HCT116 (cell line): ENCODE results near the gene UBE2F. TPM values are rescaled to one million over a fixed set of nuclear protein-coding genes. Genes with fewer than 3 reads are reported as not detected.

Experiments used
- ATAC-seq: fragments of 200-7000 bp; cut with Tn5 transposase; 2 replicates; pipeline ENCODE4 v1.9.1; 2020; ENCODE audit warnings: mild to moderate bottlenecking, moderate library complexity
- BruUV-seq: library from RNA; stranded (reverse); fragments of 400-500 nt; replicated peaks from 2 replicates; lab custom pipeline; 2021; lab: Mats Ljungman, UMichigan
- CTCF ChIA-PET: fragments of 300-600 bp; sonication (Branson Sonifier 250); formaldehyde crosslinking; loops from one replicate; lab custom pipeline; 2021; ENCODE audit warnings: antibody characterized with exemption; lab: Charles Lee
- POLR2A ChIA-PET: fragments of 300-600, 350-600 bp; sonication (Branson Sonifier 250); formaldehyde crosslinking; loops from one replicate; lab custom pipeline; 2021; ENCODE audit warnings: antibody characterized with exemption; lab: Charles Lee
- RAD21 ChIA-PET, 2 experiments: fragments of 300-600 bp; sonication (Branson Sonifier 250); formaldehyde crosslinking; loops; one replicate each; lab custom pipeline; 2023; ENCODE audit warnings: low total read pairs in 2 of 2; ENCODE audit not compliant: uncharacterized antibody in 2 of 2, unreplicated experiment in 2 of 2, low non-redundant PET in 1 of 2; lab: Charles Lee
- DNase-seq: peaks from one replicate; pipeline ENCODE4 v3.0.0-alpha.2; 2010; ENCODE audit warnings: low read depth, low spot score
- H2AFZ ChIP-seq: fragments of 200-600 bp; shearing (Covaris generic), sonication (generic); 2 replicates; pipeline ENCODE4 v1.6.1; 2017; ENCODE audit warnings: low read depth, mixed run types, mixed read lengths, antibody characterized with exemption, low read length; ENCODE audit not compliant: poor library complexity, severe bottlenecking
- H3K27ac ChIP-seq: 2 replicates; pipeline ENCODE4 v1.5.1; 2012; ENCODE audit warnings: low read depth, low read length
- H3K27me3 ChIP-seq: fragments of 200-600 bp; sonication (generic); 2 replicates; pipeline ENCODE4 v1.6.1; 2016; ENCODE audit warnings: mixed run types, low read length, mixed read lengths; ENCODE audit not compliant: insufficient read depth
- H3K36me3 ChIP-seq, 2 experiments: fragments of 200-500 bp in 1 of 2; fragments of 200-600 bp in 1 of 2; sonication (Bioruptor generic) in 1 of 2; sonication (generic) in 1 of 2; 2 replicates each; pipeline versions ENCODE4 v1.5.1 to v1.6.1; 2014 to 2016; ENCODE audit warnings: low read length in 2 of 2, inconsistent platforms in 1 of 2, mixed read lengths in 1 of 2, mixed run types in 1 of 2; ENCODE audit not compliant: insufficient read depth in 2 of 2, control insufficient read depth in 1 of 2
- H3K4me1 ChIP-seq, 2 experiments: fragments of 200-600 bp in 1 of 2; sonication (generic) in 1 of 2; 2 replicates each; pipeline versions ENCODE4 v1.5.1 to v1.6.1; 2012 to 2017; ENCODE audit warnings: low read length in 2 of 2, inconsistent platforms in 1 of 2, mild to moderate bottlenecking in 1 of 2, mixed read lengths in 1 of 2, mixed run types in 1 of 2, moderate library complexity in 1 of 2; ENCODE audit not compliant: insufficient read depth in 2 of 2, control insufficient read depth in 1 of 2
- H3K4me2 ChIP-seq: fragments of 200-600 bp; sonication (generic); 2 replicates; pipeline ENCODE4 v1.6.1; 2017; ENCODE audit warnings: mixed run types, low read length, mixed read lengths
- H3K4me3 ChIP-seq, 2 experiments: fragments of 200-600 bp in 1 of 2; sonication (generic) in 1 of 2; replicated peaks in 1 of 2; 2 replicates each; pipeline ENCODE4 v1.5.1; 2011 to 2016; ENCODE audit warnings: low read length in 2 of 2, control low read depth in 1 of 2, low read depth in 1 of 2, mild to moderate bottlenecking in 1 of 2, mixed read lengths in 1 of 2, mixed run types in 1 of 2
- H3K79me2 ChIP-seq: fragments of 200-600 bp; sonication (generic); 2 replicates; pipeline ENCODE4 v1.6.1; 2017; ENCODE audit warnings: mild to moderate bottlenecking, mixed run types, low read length, moderate library complexity, mixed read lengths; ENCODE audit not compliant: insufficient read depth
- H3K9ac ChIP-seq: fragments of 200-600 bp; sonication (generic); 2 replicates; pipeline ENCODE4 v1.6.1; 2016; ENCODE audit warnings: low read length, mixed read lengths
- H3K9me2 ChIP-seq: fragments of 200-600 bp; sonication (generic), shearing (Covaris generic); 2 replicates; pipeline ENCODE4 v1.6.1; 2017; ENCODE audit warnings: mixed run types, mild to moderate bottlenecking, moderate library complexity; ENCODE audit not compliant: insufficient read depth
- H3K9me3 ChIP-seq, 2 experiments: fragments of 200-500 bp in 1 of 2; fragments of 200-600 bp in 1 of 2; sonication (Bioruptor generic) in 1 of 2; sonication (generic) in 1 of 2; 2 replicates each; pipeline ENCODE4 v1.6.1; 2014 to 2017; ENCODE audit warnings: low read length in 2 of 2, mixed read lengths in 2 of 2, inconsistent platforms in 1 of 2, low read depth in 1 of 2, mild to moderate bottlenecking in 1 of 2, mixed run types in 1 of 2, moderate library complexity in 1 of 2; ENCODE audit not compliant: control insufficient read depth in 1 of 2, insufficient read depth in 1 of 2
- H4K20me1 ChIP-seq: fragments of 200-600 bp; sonication (generic), shearing (Covaris generic); 2 replicates; pipeline ENCODE4 v1.6.1; 2017; ENCODE audit warnings: mixed run types, mild to moderate bottlenecking, moderate library complexity; ENCODE audit not compliant: insufficient read depth
- CBX3 ChIP-seq: IDR thresholded peaks from 2 replicates; pipeline ENCODE4 v1.6.1; 2012; ENCODE audit warnings: low read depth
- EGR1 ChIP-seq: IDR thresholded peaks from 2 replicates; pipeline ENCODE4 v1.6.1; 2012; ENCODE audit warnings: low read depth
- EZH2phosphoT487 ChIP-seq: fragments of 200-600 bp; IDR thresholded peaks from 2 replicates; pipeline ENCODE4 v1.6.1; 2018; ENCODE audit warnings: antibody characterized with exemption, borderline replicate concordance
- JUND ChIP-seq: IDR thresholded peaks from 2 replicates; pipeline ENCODE4 v1.6.1; 2012
- POLR2AphosphoS5 ChIP-seq: IDR thresholded peaks from 2 replicates; pipeline ENCODE4 v1.6.1; 2011; ENCODE audit warnings: mild to moderate bottlenecking, low read depth, low read length, moderate library complexity
- RAD21 ChIP-seq: IDR thresholded peaks from 2 replicates; pipeline ENCODE4 v1.6.1; 2012; ENCODE audit warnings: low read depth, mild to moderate bottlenecking
- REST ChIP-seq: IDR thresholded peaks from 2 replicates; pipeline ENCODE4 v1.6.1; 2012; ENCODE audit warnings: low read depth
- SIN3A ChIP-seq: IDR thresholded peaks from 2 replicates; pipeline ENCODE4 v1.6.1; 2012; ENCODE audit warnings: low read depth
- SP1 ChIP-seq: IDR thresholded peaks from 2 replicates; pipeline ENCODE4 v1.6.1; 2012; ENCODE audit warnings: low read depth
- YY1 ChIP-seq: IDR thresholded peaks from 2 replicates; pipeline ENCODE4 v1.6.1; 2011; ENCODE audit warnings: low read length, low read depth, moderate library complexity, mild to moderate bottlenecking; ENCODE audit not compliant: insufficient replicate concordance; ENCODE audit errors: extremely low read depth
- ZBTB33 ChIP-seq: IDR thresholded peaks from 2 replicates; pipeline ENCODE4 v1.6.1; 2011; ENCODE audit warnings: mild to moderate bottlenecking, low read length, moderate library complexity; ENCODE audit not compliant: insufficient replicate concordance; ENCODE audit errors: extremely low read depth
- ZFX ChIP-seq: fragments of 450-650 bp; IDR thresholded peaks from 2 replicates; pipeline ENCODE4 v1.6.1; 2017
- intact Hi-C: fragments of 100-400 bp; cut with micrococcal nuclease; formaldehyde crosslinking; loops from 2 replicates; pipeline ENCODE4 v1.10.0; 2022
- total RNA-seq: library from RNA; stranded (reverse); gene quantifications from one replicate; pipeline ENCODE4 v1.2.1, GENCODE V29; 2021; ENCODE audit not compliant: unreplicated experiment
- TF ChIP-seq, protein P1 (sequence below): IDR thresholded peaks from 2 replicates; pipeline ENCODE4 v1.6.1; 2012

The UBE2F gene
- total RNA-seq, 1 experiment from 2014 or later, result 32.8 TPM

DNA sequence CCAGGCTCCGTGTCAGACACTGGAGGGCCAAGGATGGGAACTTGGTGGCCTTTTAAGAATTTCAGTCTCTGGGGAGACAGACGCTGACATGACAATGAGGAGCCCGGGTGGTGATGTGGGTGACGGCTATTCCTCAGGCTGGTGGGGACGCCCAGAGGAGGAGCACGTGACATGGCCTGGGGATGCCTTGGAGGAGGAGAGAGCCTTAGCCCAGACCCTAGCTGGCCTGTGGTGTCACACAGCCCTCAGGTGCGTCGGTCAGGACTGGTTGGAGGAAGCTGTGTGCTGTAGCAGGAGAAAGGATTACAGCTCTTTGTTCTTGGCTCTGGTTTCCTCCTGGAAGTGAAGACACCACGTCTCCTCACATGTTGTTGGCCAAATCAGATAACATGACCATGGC is 54.0 kb downstream of the UBE2F start:
- TF ChIP-seq RAD21 (no peak), JUND (no peak), SIN3A (no peak), CBX3 (no peak), YY1 (no peak), EGR1 (no peak), SP1 (no peak)
- Histone ChIP-seq H3K27me3 (no peaks in the 10 kb centered on the region), H3K79me2 (no peaks in the 10 kb centered on the region), H3K27ac (no peak overlapping the region), H3K9ac (no peak overlapping the region), H4K20me1 (no peaks in the 10 kb centered on the region), H3K36me3 (no peaks in the 10 kb centered on the region), H3K9me3 (no peaks in the 10 kb centered on the region), H3K4me3 (no peak overlapping the region), H3K4me2 (no peak overlapping the region), H2AFZ (no peak overlapping the region), H3K4me1 (no peaks in the 10 kb centered on the region), H3K9me2 (no peaks in the 10 kb centered on the region)
- CTCF ChIA-PET, result no interaction called here
- POLR2A ChIA-PET, result no interaction called here
- RAD21 ChIA-PET, result no interaction called here
- ATAC-seq, result no peak
- intact Hi-C loops, result no loop called here
- BruUV-seq, result no TSS peak
- DNase-seq, result no peak

- Histone ChIP-seq H3K9me2 (no peaks in the 10 kb centered on the region), H4K20me1 (no peaks in the 10 kb centered on the region), H3K36me3 (no peaks in the 10 kb centered on the region), H3K79me2 (no peaks in the 10 kb centered on the region), H3K4me2 (no peak overlapping the region), H3K4me1 (no peaks in the 10 kb centered on the region), H3K4me3 (no peak overlapping the region), H3K9ac (no peak overlapping the region), H2AFZ (no peak overlapping the region), H3K9me3 (no peaks in the 10 kb centered on the region), H3K27ac (no peak overlapping the region), H3K27me3 (no peaks in the 10 kb centered on the region)
- TF ChIP-seq ZFX (no peak), EZH2phosphoT487 (no peak), SP1 (no peak), POLR2AphosphoS5 (no peak), EGR1 (no peak), REST (no peak), ZBTB33 (no peak)
- TF ChIP-seq, protein P1, sequence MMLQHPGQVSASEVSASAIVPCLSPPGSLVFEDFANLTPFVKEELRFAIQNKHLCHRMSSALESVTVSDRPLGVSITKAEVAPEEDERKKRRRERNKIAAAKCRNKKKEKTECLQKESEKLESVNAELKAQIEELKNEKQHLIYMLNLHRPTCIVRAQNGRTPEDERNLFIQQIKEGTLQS, result no peak
- no TSS peak for BruUV-seq
- ATAC-seq (no peak), DNase-seq (no peak)
- ChIA-PET CTCF (no interaction called here), RAD21 (no interaction called here), POLR2A (no interaction called here)
- intact Hi-C loops, result no loop called here
Measured at GRCh38 chr2:238021327-238021726, 54.5 kb downstream of the UBE2F start.
